Breast epithelium (tissue), 4 donors: Measurements from ENCODE around the gene GOLT1A. TPM values are rescaled to one million over a fixed set of nuclear protein-coding genes. Genes with fewer than 3 reads are reported as not detected.

Experiments used
- DNase-seq, 2 donors: peaks; one replicate each; pipeline ENCODE4 v3.0.0-alpha.2; 2019; ENCODE audit warnings: low spot score in 2 of 2
- H3K27ac ChIP-seq, 2 donors: fragments of 200-600 bp; sonication (generic) in 1 of 2; one replicate each; pipeline ENCODE4 v1.5.1; 2016 to 2019; ENCODE audit warnings: mild to moderate bottlenecking in 1 of 2
- H3K27me3 ChIP-seq, 2 donors: fragments of 200-600 bp; sonication (generic) in 1 of 2; one replicate each; pipeline versions ENCODE4 v1.5.1 to v1.6.0; 2017 to 2019; ENCODE audit warnings: control low read depth in 1 of 2, mild to moderate bottlenecking in 1 of 2
- H3K36me3 ChIP-seq: fragments of 200-600 bp; one replicate; pipeline ENCODE4 v1.5.1; 2019
- H3K4me1 ChIP-seq, 2 donors: fragments of 200-600 bp; sonication (generic); one replicate each; pipeline ENCODE4 v1.5.1; 2016 to 2019; ENCODE audit warnings: control low read depth in 1 of 2
- H3K4me3 ChIP-seq, 3 donors: fragments of 200-600 bp; sonication (generic); 1 replicate in 2 of 3; 2 replicates in 1 of 3; pipeline ENCODE4 v1.5.1; 2016 to 2019; ENCODE audit warnings: mild to moderate bottlenecking in 3 of 3, moderate library complexity in 2 of 3
- H3K9me3 ChIP-seq, 2 donors: fragments of 200-600 bp; sonication (generic) in 1 of 2; one replicate each; pipeline ENCODE4 v1.5.1; 2016 to 2019; ENCODE audit warnings: control low read depth in 1 of 2
- CTCF ChIP-seq, 3 donors: fragments of 450-650 bp; IDR thresholded peaks; one replicate each; pipeline ENCODE4 v1.5.1; 2016 to 2017; ENCODE audit warnings: antibody characterized with exemption in 3 of 3, mild to moderate bottlenecking in 3 of 3, moderate library complexity in 3 of 3
- POLR2A ChIP-seq: fragments of 450-650 bp; IDR thresholded peaks from one replicate; pipeline ENCODE4 v1.6.1; 2016; ENCODE audit warnings: antibody characterized with exemption, mild to moderate bottlenecking, moderate library complexity
- POLR2AphosphoS5 ChIP-seq, 3 donors: sonication (generic); formaldehyde crosslinking; IDR thresholded peaks; one replicate each; pipeline ENCODE4 v1.6.1; 2017; ENCODE audit warnings: antibody characterized with exemption in 3 of 3
- intact Hi-C: fragments of 100-400 bp; cut with DNase I; formaldehyde crosslinking; loops from one replicate; pipeline ENCODE4 v1.15.1; 2023; ENCODE audit warnings: low total_unique reads
- total RNA-seq, 3 donors: library from RNA; depleted of rRNA; stranded (reverse); fragments of >200 nt; gene quantifications; one replicate each; pipeline ENCODE4 v1.1.0, GENCODE V29; 2016

The GOLT1A gene
- total RNA-seq, 3 donors from 2014 or later: 3.4 to 4.6 TPM; not detected in 1

GRCh38 chr1:204256531-204256930, 42.7 kb upstream of the GOLT1A start:
- peaks cover 5 to 7% of the 10 kb centered on the region in 2 donors for H3K4me1 ChIP-seq
- peak overlapping the region; percentile 64 to 70 for H3K27ac ChIP-seq
- DNase-seq: no peak
- H3K36me3 ChIP-seq: no peaks in the 10 kb centered on the region
- no peak overlapping the region for H3K4me3 ChIP-seq
- TF ChIP-seq POLR2A: no peak
- TF ChIP-seq POLR2AphosphoS5 (IDR thresholded peaks at IDR 0.05): no peak
- TF ChIP-seq CTCF (IDR thresholded peaks at IDR 0.05): no peak
- intact Hi-C loops: no loop called here
- no peaks in the 10 kb centered on the region for H3K27me3 ChIP-seq
- no peaks in the 10 kb centered on the region for H3K9me3 ChIP-seq

GRCh38 chr1:204255966-204256365, 42.2 kb upstream of the GOLT1A start:
- Histone ChIP-seq H3K27ac (peak overlapping the region; percentile 64 to 70), H3K9me3 (no peaks in the 10 kb centered on the region), H3K4me3 (no peak overlapping the region), H3K27me3 (no peaks in the 10 kb centered on the region), H3K36me3 (no peaks in the 10 kb centered on the region), H3K4me1 (peaks cover 5 to 7% of the 10 kb centered on the region in 2 donors)
- intact Hi-C loops: no loop called here
- no peak for TF ChIP-seq POLR2AphosphoS5 (IDR thresholded peaks at IDR 0.05)
- TF ChIP-seq CTCF (IDR thresholded peaks at IDR 0.05): no peak
- no peak for TF ChIP-seq POLR2A
- DNase-seq: no peak

- intact Hi-C loops: no loop called here
- no peak for DNase-seq
These were observed 41.4 kb upstream of the GOLT1A start for GRCh38 chr1:204255225-204255624.

GRCh38 chr1:204254031-204254661, 40.4 kb upstream of the GOLT1A start:
- Histone ChIP-seq H3K27me3 (no peaks in the 10 kb centered on the region), H3K4me1 (peaks cover 5 to 7% of the 10 kb centered on the region in 2 donors), H3K36me3 (no peaks in the 10 kb centered on the region), H3K9me3 (no peaks in the 10 kb centered on the region), H3K4me3 (no peak overlapping the region), H3K27ac (peak overlapping the region; percentile 70 to 86)
- TF ChIP-seq POLR2A (no peak), POLR2AphosphoS5 (IDR thresholded peaks at IDR 0.05) (peak; percentile 74 to 85 (median 78))
- peak; percentile 80 to 91 for DNase-seq
- intact Hi-C loops: no loop called here

More at GRCh38 chr1:204255225-204255624, 41.4 kb upstream of the GOLT1A start:
- no peak for TF ChIP-seq CTCF (IDR thresholded peaks at IDR 0.05)
- TF ChIP-seq POLR2AphosphoS5 (IDR thresholded peaks at IDR 0.05): no peak
- no peak for TF ChIP-seq POLR2A
- Histone ChIP-seq H3K36me3 (no peaks in the 10 kb centered on the region), H3K4me3 (no peak overlapping the region), H3K9me3 (no peaks in the 10 kb centered on the region), H3K27ac (peak overlapping the region; percentile 64 to 70), H3K4me1 (peaks cover 5 to 7% of the 10 kb centered on the region in 2 donors), H3K27me3 (no peaks in the 10 kb centered on the region)

GRCh38 chr1:204251926-204252689, 38.3 kb upstream of the GOLT1A start:
- H3K36me3 ChIP-seq: no peaks in the 10 kb centered on the region
- intact Hi-C loops: no loop called here
- no peak overlapping the region for H3K27ac ChIP-seq
- no peak for DNase-seq
- no peaks in the 10 kb centered on the region for H3K9me3 ChIP-seq
- no peaks in the 10 kb centered on the region for H3K27me3 ChIP-seq
- no peak overlapping the region for H3K4me3 ChIP-seq
- no peak for TF ChIP-seq CTCF (IDR thresholded peaks at IDR 0.05)
- no peak for TF ChIP-seq POLR2AphosphoS5 (IDR thresholded peaks at IDR 0.05)
- TF ChIP-seq POLR2A: no peak
- H3K4me1 ChIP-seq: peaks cover 5 to 7% of the 10 kb centered on the region in 2 donors
